ENCODE results near the gene MACROH2A1.

The MACROH2A1 gene

DNA sequence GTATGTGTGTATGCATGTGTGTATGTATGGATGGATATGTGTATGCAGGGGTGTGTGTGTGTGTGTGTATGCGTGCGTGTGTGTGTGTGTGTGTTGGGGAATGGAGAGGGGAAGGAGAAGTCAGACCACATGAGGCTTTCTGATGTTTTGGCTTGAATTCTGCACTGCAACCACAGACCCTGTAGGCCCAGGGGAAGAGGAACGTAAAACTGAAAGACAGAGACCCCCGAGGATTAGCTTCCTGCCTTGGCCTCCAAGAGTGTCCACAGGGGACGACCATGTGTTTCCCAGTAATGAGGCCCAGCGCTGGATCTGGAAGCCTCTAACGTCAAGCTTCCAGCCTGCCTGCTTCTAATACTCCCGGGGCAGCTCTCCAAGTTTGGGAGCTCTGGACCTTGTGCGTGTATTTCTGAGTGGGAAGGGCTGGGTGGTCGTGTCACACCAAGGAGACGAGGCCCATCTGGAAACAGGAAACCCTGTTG is 42.4 kb upstream of the MACROH2A1 start:
- H3K4me3 Mint-ChIP-seq = no peak overlapping the region
- H3K4me1 Mint-ChIP-seq (ENCODE audit: low read depth in 2 of 2) = peaks cover 0 to 3% of the 10 kb centered on the region in 2 donors
- ATAC-seq (replicated peaks) (no peak), DNase-seq (no peak)
- no peaks in the 10 kb centered on the region for H3K36me3 Mint-ChIP-seq (ENCODE audit: insufficient read depth)
- no peaks in the 10 kb centered on the region for H3K9me3 Mint-ChIP-seq
- no peak overlapping the region for H3K27ac Mint-ChIP-seq
- peaks cover 13 to 67% of the 10 kb centered on the region in 2 donors for H3K27me3 Mint-ChIP-seq

DNA sequence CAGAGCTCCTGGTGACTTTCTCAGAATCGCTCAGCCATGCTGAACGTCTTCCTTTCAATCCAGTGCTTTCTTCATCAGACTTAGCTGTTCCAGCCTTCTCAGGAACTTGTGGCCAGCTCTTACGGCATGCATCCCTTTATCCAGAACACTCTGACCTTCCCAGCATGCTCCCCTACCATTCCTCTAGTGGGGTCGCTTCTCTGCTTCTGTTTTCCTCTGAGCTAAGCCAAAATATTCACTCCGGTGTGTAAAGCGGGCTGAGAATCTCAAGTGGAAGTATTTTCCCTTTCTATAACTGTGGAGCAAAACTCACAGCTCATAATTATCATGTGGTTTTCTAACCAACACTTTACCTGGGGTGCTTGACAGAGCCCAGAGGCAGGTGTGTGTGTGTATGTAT is 41.9 kb upstream of the MACROH2A1 start:
- H3K27ac Mint-ChIP-seq = no peak overlapping the region

DNA sequence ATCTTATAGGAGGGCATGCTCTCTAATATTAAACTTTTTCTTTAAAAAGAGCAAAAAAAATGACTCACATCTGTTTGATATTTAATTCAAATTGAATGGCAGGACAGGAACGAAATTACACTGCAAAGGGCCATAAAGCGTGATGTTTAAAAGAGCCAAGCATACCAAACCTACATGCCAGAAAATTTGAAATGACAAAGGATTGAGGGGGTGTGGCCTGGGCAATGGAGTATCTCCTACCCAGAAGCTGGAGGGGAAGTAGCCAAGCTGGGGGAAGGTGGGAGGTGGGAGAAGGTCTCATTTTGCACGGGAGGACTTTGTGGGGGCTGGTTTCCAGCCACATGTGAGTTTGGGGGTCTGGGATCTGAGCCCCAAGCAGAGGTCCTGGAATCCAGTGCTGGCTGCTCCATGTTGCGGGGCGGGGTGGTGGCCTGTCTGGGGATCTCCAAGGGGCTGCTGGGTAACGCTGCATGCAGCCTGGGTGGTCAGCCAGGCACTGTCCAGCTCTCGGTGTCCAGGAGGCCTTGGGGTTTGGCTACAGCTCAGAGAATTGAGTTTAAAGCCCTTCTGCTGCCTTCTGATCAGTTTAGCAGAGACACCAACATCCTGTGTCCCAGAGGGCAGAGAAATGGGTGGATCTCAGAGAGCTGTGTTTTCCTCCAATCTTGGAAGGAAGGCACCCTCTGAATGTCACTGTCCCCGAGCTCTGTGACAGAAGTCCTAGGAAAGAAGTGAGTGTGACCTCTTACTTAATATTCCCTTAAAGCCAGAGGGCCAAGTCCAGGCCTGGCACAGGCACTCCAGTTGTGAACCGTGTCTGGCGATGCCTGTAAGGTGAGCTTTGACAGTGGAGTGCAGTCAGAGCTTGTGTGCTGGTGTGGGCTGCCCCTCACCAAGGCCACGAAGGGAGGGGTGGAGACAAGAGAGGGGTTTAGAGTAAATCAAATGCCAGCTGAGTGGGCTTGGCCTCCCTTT is 40.5 kb upstream of the MACROH2A1 start:
- Mint-ChIP-seq H3K36me3 (ENCODE audit: insufficient read depth) (no peaks in the 10 kb centered on the region), H3K4me1 (ENCODE audit: low read depth in 2 of 2) (peaks cover 0 to 3% of the 10 kb centered on the region in 2 donors), H3K27me3 (peaks cover 17 to 75% of the 10 kb centered on the region in 2 donors), H3K9me3 (no peaks in the 10 kb centered on the region), H3K27ac (no peak overlapping the region), H3K4me3 (no peak overlapping the region)
- ATAC-seq (replicated peaks) (no peak), DNase-seq (no peak)

More for the DNA sequence above, 41.9 kb upstream of the MACROH2A1 start:
- no peak for DNase-seq
- no peaks in the 10 kb centered on the region for H3K36me3 Mint-ChIP-seq (ENCODE audit: insufficient read depth)
- no peak overlapping the region for H3K4me3 Mint-ChIP-seq
- peaks cover 8 to 64% of the 10 kb centered on the region in 2 donors for H3K27me3 Mint-ChIP-seq
- peaks cover 0 to 3% of the 10 kb centered on the region in 2 donors for H3K4me1 Mint-ChIP-seq (ENCODE audit: low read depth in 2 of 2)
- H3K9me3 Mint-ChIP-seq = no peaks in the 10 kb centered on the region
- ATAC-seq (replicated peaks) = no peak

DNA sequence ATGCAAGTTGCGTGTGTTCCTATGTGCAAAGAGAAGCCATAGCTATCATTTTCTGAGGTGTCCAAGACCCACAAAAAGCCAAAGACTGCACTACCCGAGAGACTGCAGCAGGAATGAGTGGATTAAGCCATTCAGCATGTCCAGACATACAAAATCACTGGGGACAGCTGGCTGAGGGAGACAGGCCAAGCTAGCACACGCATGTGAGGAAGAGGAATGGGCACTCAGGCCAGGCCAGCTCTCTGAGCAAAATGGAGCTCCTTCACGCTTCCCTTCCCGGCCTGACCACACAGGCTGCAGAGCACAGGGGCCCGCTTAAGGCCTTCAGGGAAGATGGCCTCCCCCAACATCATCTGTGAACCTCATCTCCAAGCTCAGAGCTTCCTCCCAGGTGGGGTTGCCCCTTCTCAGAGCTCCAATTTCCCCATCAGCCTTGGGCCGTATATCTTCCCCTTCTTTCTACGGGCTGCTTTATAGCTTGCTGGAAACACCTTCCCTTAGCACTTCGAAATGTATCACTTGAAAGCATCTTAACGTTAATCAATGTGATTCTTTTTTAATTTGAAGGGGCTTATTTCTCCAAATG is 39.7 kb upstream of the MACROH2A1 start:
- H3K36me3 Mint-ChIP-seq (ENCODE audit: insufficient read depth) = no peaks in the 10 kb centered on the region
- H3K4me3 Mint-ChIP-seq = no peak overlapping the region
- no peak overlapping the region for H3K27ac Mint-ChIP-seq

DNA sequence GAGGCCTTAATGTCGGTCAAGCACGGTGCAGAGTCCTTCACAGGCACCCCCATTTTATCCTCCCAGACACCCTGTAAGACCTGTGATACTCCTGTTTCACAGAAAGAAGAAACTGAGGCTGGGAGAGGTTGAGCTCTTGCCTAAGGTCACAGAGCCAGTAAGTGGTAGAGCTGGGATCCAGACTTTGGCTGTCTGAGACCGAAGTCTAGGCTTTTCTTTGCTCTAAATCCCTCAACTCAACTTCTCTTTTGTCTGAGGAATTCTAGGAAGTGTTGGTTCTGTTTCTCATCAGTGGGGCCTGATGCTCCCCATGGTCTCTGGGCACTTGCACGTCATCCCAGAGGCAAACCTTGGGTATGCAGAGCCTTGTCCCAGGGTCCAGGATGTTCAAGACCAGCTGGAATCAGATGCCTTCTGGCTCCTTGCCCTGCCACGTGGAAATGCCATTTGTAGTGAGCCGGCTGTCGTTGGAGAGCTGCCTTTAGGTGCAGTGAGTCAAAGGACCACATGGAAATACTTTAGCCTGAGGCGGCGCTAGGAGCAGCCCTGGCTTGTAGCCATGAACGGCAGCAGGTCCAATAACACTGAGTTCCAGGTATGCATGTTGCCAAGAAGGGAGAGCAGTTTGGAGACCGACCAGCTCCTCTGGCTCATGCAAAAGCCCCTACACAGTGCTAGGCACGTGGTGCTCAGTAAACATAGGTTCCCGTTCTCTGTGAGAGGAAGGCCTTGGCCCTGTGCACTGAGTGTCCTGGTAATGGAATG is 38.9 kb upstream of the MACROH2A1 start:
- DNase-seq (no peak), ATAC-seq (replicated peaks) (no peak)
- H3K9me3 Mint-ChIP-seq = no peaks in the 10 kb centered on the region
- no peak overlapping the region for H3K27ac Mint-ChIP-seq
- no peak overlapping the region for H3K4me3 Mint-ChIP-seq
- peaks cover 0 to 3% of the 10 kb centered on the region in 2 donors for H3K4me1 Mint-ChIP-seq (ENCODE audit: low read depth in 2 of 2)
- H3K36me3 Mint-ChIP-seq (ENCODE audit: insufficient read depth) = no peaks in the 10 kb centered on the region
- H3K27me3 Mint-ChIP-seq = peaks cover 18 to 74% of the 10 kb centered on the region in 2 donors

More for the DNA sequence above, 39.7 kb upstream of the MACROH2A1 start:
- DNase-seq (no peak), ATAC-seq (replicated peaks) (no peak)
- Mint-ChIP-seq H3K27me3 (peaks cover 18 to 76% of the 10 kb centered on the region in 2 donors), H3K4me1 (ENCODE audit: low read depth in 2 of 2) (peaks cover 0 to 3% of the 10 kb centered on the region in 2 donors), H3K9me3 (no peaks in the 10 kb centered on the region)

DNA sequence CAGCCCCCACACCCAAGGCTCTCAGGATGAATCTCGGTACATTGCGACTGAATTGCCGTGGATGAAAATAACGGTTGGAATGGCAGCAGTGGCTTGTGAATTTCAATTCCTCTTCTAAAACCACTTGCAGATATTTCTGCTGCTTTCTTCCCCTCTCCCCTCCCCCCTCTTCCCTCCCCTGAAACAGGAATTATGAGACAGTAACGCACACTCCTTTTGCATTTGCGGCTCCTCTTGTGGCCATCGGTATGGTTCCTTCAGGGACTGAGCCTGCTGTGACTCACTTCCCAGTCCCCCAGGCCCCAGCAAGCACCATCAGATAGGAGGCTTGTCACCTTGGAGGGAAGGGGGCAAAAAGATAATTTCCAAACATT is 38.4 kb upstream of the MACROH2A1 start:
- no peak for DNase-seq
- H3K36me3 Mint-ChIP-seq (ENCODE audit: insufficient read depth) = no peaks in the 10 kb centered on the region
- H3K27me3 Mint-ChIP-seq = peaks cover 18 to 68% of the 10 kb centered on the region in 2 donors
- H3K4me1 Mint-ChIP-seq (ENCODE audit: low read depth in 2 of 2) = peaks cover 0 to 3% of the 10 kb centered on the region in 2 donors
- no peaks in the 10 kb centered on the region for H3K9me3 Mint-ChIP-seq
- no peak for ATAC-seq (replicated peaks)
- no peak overlapping the region for H3K4me3 Mint-ChIP-seq
- H3K27ac Mint-ChIP-seq = no peak overlapping the region

DNA sequence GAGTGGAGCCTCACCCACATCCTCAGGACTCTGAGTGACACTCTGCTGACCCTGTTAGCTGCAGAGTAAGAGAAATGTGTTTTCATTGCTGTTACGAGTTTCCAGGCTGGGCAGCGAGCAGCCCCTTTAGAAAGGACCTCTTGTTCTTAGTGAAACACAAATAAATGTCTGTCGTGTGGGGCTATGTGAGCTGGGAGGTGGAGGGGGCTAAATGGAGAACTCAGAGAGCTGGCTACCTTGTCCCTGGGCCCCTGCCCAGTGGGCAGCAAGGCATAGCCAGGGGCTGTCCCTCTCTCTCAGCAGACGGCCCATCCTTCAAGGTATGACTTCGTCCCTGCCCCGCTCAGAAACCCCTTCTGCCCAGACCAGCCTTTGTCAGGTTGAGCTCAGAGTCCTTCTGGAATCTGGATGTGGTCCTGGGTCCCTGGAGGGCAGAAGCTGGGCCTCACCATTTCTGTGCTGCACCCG is 38.0 kb upstream of the MACROH2A1 start:
- H3K4me1 Mint-ChIP-seq (ENCODE audit: low read depth in 2 of 2) = peaks cover 0 to 2% of the 10 kb centered on the region in 2 donors
- DNase-seq = no peak
- no peak overlapping the region for H3K4me3 Mint-ChIP-seq
- peaks cover 18 to 64% of the 10 kb centered on the region in 2 donors for H3K27me3 Mint-ChIP-seq
- H3K27ac Mint-ChIP-seq = no peak overlapping the region
- no peak for ATAC-seq (replicated peaks)
- H3K36me3 Mint-ChIP-seq (ENCODE audit: insufficient read depth) = no peaks in the 10 kb centered on the region
- no peaks in the 10 kb centered on the region for H3K9me3 Mint-ChIP-seq

DNA sequence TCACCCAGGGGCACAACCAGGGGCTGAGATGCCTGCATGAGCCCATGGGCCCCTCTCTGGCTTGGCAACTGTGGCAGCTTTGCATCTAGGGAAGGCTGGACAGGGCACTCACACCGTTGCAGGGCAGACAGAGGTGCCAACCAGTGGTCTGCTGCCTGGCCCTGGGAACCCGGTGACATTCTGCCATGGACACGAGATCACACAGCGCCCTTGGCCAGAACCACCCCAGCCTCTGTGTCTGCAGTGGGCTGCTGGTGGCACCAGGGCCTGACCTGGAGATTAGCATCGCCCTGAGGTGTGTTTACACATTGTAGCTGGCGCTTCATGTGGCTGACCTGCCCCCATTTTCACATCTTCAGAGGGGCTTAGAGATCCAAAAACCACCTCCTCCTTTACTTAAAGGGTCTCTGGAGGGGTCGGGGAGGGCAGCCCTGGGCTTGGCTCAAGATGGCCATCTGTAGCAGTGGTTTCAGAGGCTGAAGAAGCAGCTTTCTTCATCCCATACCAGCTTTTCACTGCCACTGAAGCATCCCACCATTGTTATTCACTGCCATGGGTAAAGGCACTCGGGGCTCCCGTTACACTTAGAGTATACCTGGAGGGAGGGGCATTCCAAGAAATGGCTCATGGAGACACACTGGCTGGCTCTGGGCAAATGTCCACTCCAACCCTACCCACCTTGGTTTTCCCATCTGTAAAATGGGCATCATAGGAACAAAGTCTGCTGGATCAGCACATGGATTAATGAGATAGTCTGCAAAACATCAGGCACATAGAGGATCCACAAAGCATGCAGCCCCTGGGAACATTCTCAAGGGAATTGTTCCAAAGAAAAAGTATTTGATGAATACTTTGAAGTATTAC is 36.7 kb upstream of the MACROH2A1 start:
- Mint-ChIP-seq H3K27me3 (peaks cover 24 to 61% of the 10 kb centered on the region in 2 donors), H3K36me3 (ENCODE audit: insufficient read depth) (no peaks in the 10 kb centered on the region), H3K4me3 (no peak overlapping the region), H3K27ac (no peak overlapping the region), H3K4me1 (ENCODE audit: low read depth in 2 of 2) (no peaks in the 10 kb centered on the region), H3K9me3 (no peaks in the 10 kb centered on the region)
- ATAC-seq (replicated peaks) (no peak), DNase-seq (no peak)

DNA sequence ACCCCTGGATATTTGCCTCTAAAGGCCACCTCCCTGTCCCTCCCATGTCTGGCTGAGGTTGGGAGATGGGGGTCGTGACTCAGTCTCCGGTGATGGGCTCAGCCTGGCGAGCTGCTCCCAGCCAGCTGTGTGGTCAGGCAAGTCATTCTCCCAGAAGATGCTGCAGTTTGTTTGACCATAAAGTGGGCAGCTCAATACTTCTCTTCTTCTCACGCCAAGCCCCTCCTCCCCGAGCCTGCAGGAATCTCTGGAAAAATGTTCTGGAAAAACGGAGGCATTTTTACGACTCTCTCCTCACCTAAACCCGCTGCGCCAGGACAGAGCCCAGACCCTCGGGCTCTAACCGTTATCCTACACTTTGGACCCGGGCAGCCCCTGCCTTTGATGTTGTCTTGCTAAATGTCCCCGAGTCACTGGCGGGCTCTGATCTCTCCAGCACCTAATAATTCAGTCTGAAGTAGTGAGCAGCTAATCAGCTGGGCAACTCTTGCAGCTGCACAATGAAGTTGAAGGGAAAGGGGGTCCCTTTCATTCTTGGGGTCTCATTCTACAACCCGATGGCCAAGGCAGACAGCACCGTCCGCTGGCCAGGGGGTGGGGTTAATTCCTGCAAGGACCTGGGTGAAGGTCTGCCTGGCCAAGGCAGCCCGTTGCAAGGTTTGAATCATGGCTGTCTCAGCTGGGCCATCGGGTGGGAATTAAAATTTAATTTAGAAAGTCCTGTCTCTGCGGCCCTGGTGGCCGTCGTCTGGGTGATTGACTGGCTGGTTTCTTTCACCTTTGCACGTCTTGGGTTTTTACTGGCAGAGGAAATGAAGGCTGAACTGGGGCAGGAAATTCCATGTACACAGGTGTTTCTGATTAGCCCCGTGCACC is 35.8 kb upstream of the MACROH2A1 start:
- Mint-ChIP-seq H3K4me3 (no peak overlapping the region), H3K4me1 (ENCODE audit: low read depth in 2 of 2) (no peaks in the 10 kb centered on the region)

DNA sequence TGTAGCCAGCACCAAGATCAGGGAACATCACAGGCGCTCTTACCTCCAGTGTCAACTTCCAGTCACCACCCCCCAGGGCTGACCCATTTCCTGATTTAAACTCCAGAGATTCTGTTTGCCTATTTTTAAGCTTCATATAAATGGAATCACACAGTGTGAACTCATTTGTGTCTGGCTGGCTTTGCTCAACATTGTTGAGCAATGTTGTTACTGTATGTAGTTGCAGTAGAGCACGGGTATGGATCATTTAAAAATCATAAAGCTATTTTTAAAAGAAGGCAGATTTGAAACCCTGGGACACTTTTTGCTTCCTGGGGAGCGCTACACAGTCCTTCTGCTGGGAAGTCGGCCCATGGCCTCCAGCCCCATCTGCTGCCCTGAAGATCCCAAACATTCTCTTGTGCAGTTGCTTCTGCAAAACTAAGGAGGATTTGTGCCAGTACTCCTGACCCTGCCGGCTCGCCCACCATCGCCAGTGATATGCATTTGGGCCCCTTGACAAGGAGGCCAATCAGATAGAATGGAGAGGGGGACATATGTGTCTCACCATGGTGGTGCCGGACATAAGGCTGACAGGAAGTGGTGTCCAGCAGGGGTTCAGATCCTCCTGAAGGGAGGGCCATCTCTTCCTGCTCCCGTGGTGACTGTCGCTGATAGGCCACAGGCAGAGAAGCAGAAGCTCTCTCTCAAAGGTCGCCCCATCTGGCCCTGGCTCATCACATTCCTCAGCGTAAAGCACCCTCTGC is 34.8 kb upstream of the MACROH2A1 start:
- H3K9me3 Mint-ChIP-seq = peaks cover 2 to 6% of the 10 kb centered on the region in 2 donors
- H3K27ac Mint-ChIP-seq = no peak overlapping the region
- peaks cover 42 to 73% of the 10 kb centered on the region in 2 donors for H3K27me3 Mint-ChIP-seq
- no peak overlapping the region for H3K4me3 Mint-ChIP-seq
- H3K4me1 Mint-ChIP-seq (ENCODE audit: low read depth in 2 of 2) = no peaks in the 10 kb centered on the region
- no peaks in the 10 kb centered on the region for H3K36me3 Mint-ChIP-seq (ENCODE audit: insufficient read depth)
- ATAC-seq (replicated peaks) (no peak), DNase-seq (no peak)

More for the DNA sequence above, 35.8 kb upstream of the MACROH2A1 start:
- Mint-ChIP-seq H3K27ac (no peak overlapping the region), H3K27me3 (peaks cover 33 to 69% of the 10 kb centered on the region in 2 donors), H3K9me3 (no peaks in the 10 kb centered on the region), H3K36me3 (ENCODE audit: insufficient read depth) (no peaks in the 10 kb centered on the region)
- DNase-seq (no peak), ATAC-seq (replicated peaks) (no peak)

DNA sequence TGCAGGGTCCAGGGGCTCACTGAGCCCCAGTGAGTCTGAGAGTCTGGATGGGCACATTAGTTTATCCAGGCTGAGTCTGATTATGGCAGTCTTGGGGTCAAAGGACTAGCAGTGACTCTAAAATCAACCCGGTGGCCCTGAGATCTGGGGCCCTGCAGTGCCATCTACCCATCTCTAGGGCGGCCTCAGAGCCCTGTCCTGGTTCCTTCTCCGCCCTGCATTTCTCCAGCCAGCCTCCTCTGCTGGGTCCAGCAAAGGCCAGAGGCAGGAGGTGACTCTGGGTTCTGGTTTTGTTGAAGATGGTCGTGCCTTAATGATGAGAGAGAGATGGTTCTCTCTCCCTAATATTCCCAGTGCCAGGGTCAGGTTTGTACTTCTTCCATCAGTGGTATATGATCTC is 33.1 kb upstream of the MACROH2A1 start:
- ATAC-seq (replicated peaks) = no peak
- no peaks in the 10 kb centered on the region for H3K4me1 Mint-ChIP-seq (ENCODE audit: low read depth in 2 of 2)
- H3K36me3 Mint-ChIP-seq (ENCODE audit: insufficient read depth) = no peaks in the 10 kb centered on the region

More for the DNA sequence above, 33.1 kb upstream of the MACROH2A1 start:
- Mint-ChIP-seq H3K27ac (no peak overlapping the region), H3K27me3 (peaks cover 47 to 73% of the 10 kb centered on the region in 2 donors), H3K4me3 (no peak overlapping the region), H3K9me3 (peaks cover 2 to 9% of the 10 kb centered on the region in 2 donors)
- DNase-seq = no peak

Data from effector memory CD8-positive, alpha-beta T cell (primary cell).